ENCODE results near the gene GALT.

GRCh38 chr9:34625186-34625486, 21.3 kb upstream of the GALT start:
- TF ChIP-seq MAX (IDR thresholded peaks at IDR 0.05; ENCODE audit: low read depth, low read length) (no peak), CTCF (IDR thresholded peaks at IDR 0.05; ENCODE audit: low read depth, low read length) (no peak)
